ENCODE data around the gene USE1. TPM values are rescaled to one million over a fixed set of nuclear protein-coding genes. Genes with fewer than 3 reads are reported as not detected.

The USE1 gene
- total and polyA plus RNA-seq, 8 donors = 16.2 to 113 (median 55.3) TPM; not detected in 1

DNA sequence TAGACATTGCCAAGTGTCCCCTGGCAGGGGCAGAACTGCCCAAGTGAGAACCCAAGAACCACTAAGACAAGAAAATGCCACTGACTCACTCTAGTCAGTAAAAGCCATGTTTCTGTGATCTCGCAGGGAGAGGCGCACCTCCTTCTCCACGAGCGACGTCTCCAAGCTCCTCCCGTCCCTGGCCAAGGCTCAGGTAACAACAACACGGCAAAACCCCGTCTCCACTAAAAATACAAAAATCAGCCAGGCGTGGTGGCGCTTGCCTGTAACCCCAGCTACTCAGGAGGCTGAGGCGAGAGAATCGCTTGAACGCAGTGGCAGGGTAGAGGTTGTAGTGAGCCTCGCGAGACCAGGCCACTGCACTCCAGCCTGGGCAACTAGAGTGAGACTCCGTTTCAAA is 17.5 kb upstream of the USE1 start:
- H3K4me1 ChIP-seq = no peaks in the 10 kb centered on the region
- no peak overlapping the region for H3K4me3 ChIP-seq
- peaks cover 64 to 100% (median 100%) of the 10 kb centered on the region in 4 donors for H3K36me3 ChIP-seq
- intact Hi-C loops (cut with DNase I; ENCODE audit: low total_unique reads) = no loop called here
- TF ChIP-seq CTCF (IDR thresholded peaks at IDR 0.05) = no peak
- TF ChIP-seq POLR2AphosphoS5 (IDR thresholded peaks at IDR 0.05) = no peak
- TF ChIP-seq POLR2A (IDR thresholded peaks at IDR 0.05) = no peak
- no peak for TF ChIP-seq EP300 (IDR thresholded peaks at IDR 0.05)
- no peaks in the 10 kb centered on the region for H3K27me3 ChIP-seq
- no peak overlapping the region for H3K27ac ChIP-seq
- 92 to 96% (median 95%) methylated on average over 13 to 16 of the region's 16 CpGs for WGBS, 5 donors
- no peaks in the 10 kb centered on the region for H3K9me3 ChIP-seq
- no peak for DNase-seq

- Histone ChIP-seq H3K27me3 (no peaks in the 10 kb centered on the region), H3K4me3 (no peak overlapping the region), H3K27ac (no peak overlapping the region), H3K9me3 (no peaks in the 10 kb centered on the region), H3K4me1 (no peaks in the 10 kb centered on the region), H3K36me3 (peaks cover 44 to 100% (median 96%) of the 10 kb centered on the region in 4 donors)
- intact Hi-C loops (cut with DNase I; ENCODE audit: low total_unique reads) = loop anchor here (5.0 kb wide), 1 partner anchor 82 kb away; the partner anchor contains the start of gene ANKLE1
- 82 to 87% (median 85%) methylated on average over 15 to 16 of the region's 16 CpGs for WGBS, 5 donors
- TF ChIP-seq CTCF (IDR thresholded peaks at IDR 0.05) (no peak), EP300 (IDR thresholded peaks at IDR 0.05) (no peak), POLR2AphosphoS5 (IDR thresholded peaks at IDR 0.05) (no peak), POLR2A (IDR thresholded peaks at IDR 0.05) (no peak)
- DNase-seq = no peak
Observed at GRCh38 chr19:17200408-17201079, 14.6 kb upstream of the USE1 start.

DNA sequence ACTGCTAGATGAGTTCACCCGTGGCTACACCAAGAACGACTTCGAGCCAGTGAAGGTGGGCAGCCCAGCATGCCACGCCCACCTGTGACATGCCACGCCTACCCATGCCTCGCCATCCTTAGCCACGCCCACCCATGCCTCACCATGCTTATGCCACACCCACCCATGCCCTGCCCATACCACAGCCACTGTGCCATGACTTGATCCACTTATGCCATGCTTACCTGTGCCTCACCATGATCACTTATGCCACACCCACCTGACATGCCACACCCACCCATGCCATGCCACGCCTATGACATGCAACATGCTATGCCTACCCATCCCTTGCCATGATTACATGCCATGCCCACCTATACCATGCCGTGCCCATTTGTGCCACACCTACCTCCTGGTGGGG is 12.9 kb upstream of the USE1 start:
- 80 to 90% (median 82%) methylated on average over 7 to 9 of the region's 9 CpGs for WGBS, 5 donors
- intact Hi-C loops (cut with DNase I; ENCODE audit: low total_unique reads) = loop anchor here (5.0 kb wide), 1 partner anchor 80 kb away; the partner anchor contains the start of gene ANKLE1
- no peak for DNase-seq
- H3K4me3 ChIP-seq = no peak overlapping the region
- H3K9me3 ChIP-seq = no peaks in the 10 kb centered on the region
- no peak overlapping the region for H3K27ac ChIP-seq
- no peaks in the 10 kb centered on the region for H3K4me1 ChIP-seq
- TF ChIP-seq EP300 (IDR thresholded peaks at IDR 0.05) (no peak), POLR2AphosphoS5 (IDR thresholded peaks at IDR 0.05) (no peak), POLR2A (IDR thresholded peaks at IDR 0.05) (no peak), CTCF (IDR thresholded peaks at IDR 0.05) (no peak)
- H3K27me3 ChIP-seq = no peaks in the 10 kb centered on the region
- peaks cover 59 to 100% (median 96%) of the 10 kb centered on the region in 4 donors for H3K36me3 ChIP-seq

- H3K27ac ChIP-seq = no peak overlapping the region
- peaks cover 55 to 100% (median 93%) of the 10 kb centered on the region in 4 donors for H3K36me3 ChIP-seq
- no peaks in the 10 kb centered on the region for H3K27me3 ChIP-seq
- H3K4me1 ChIP-seq = no peaks in the 10 kb centered on the region
- no peak overlapping the region for H3K4me3 ChIP-seq
- no peak for TF ChIP-seq POLR2AphosphoS5 (IDR thresholded peaks at IDR 0.05)
- TF ChIP-seq EP300 (IDR thresholded peaks at IDR 0.05) = no peak
- no peak for TF ChIP-seq CTCF (IDR thresholded peaks at IDR 0.05)
- TF ChIP-seq POLR2A (IDR thresholded peaks at IDR 0.05) = no peak
- 89 to 95% (median 94%) methylated on average over 17 of the region's 17 CpGs for WGBS, 5 donors
- H3K9me3 ChIP-seq = no peaks in the 10 kb centered on the region
- no peak for DNase-seq
- intact Hi-C loops (cut with DNase I; ENCODE audit: low total_unique reads) = loop anchor here (5.0 kb wide), 1 partner anchor 80 kb away; the partner anchor contains the start of gene ANKLE1
Observed at GRCh38 chr19:17202713-17203112, 12.4 kb upstream of the USE1 start.

Measured in stomach (tissue), 9 donors.